ENCODE results near the gene KIF23. TPM values are rescaled to one million over a fixed set of nuclear protein-coding genes. Genes with fewer than 3 reads are reported as not detected.

The KIF23 gene
- total RNA-seq, 2 donors from 2014 or later: 2.6 to 7.4 TPM

GRCh38 chr15:69493406-69493805 is 79.3 kb downstream of the KIF23 start:
- no peak for DNase-seq (ENCODE audit: low spot score)
- intact Hi-C loops (cut with DNase I): no loop called here
- Histone ChIP-seq H3K9me3 (no peaks in the 10 kb centered on the region), H3K36me3 (no peaks in the 10 kb centered on the region), H3K27ac (no peak overlapping the region), H3K4me1 (replicated peaks) (peaks cover 5% of the 10 kb centered on the region), H3K4me3 (no peak overlapping the region), H3K27me3 (replicated peaks; ENCODE audit: insufficient read depth) (no peaks in the 10 kb centered on the region)
- TF ChIP-seq CTCF (IDR thresholded peaks at IDR 0.05) (no peak), POLR2A (IDR thresholded peaks at IDR 0.05) (no peak), POLR2AphosphoS5 (IDR thresholded peaks at IDR 0.05) (no peak)
- 93% methylated on average over 2 of the region's 2 CpGs for WGBS

- H3K4me3 ChIP-seq: no peak overlapping the region
- no peaks in the 10 kb centered on the region for H3K36me3 ChIP-seq
- intact Hi-C loops (cut with DNase I): no loop called here
- H3K9me3 ChIP-seq: no peaks in the 10 kb centered on the region
- no peaks in the 10 kb centered on the region for H3K4me1 ChIP-seq (replicated peaks)
- no peak for DNase-seq (ENCODE audit: low spot score)
- H3K27me3 ChIP-seq (replicated peaks; ENCODE audit: insufficient read depth): no peaks in the 10 kb centered on the region
- TF ChIP-seq CTCF (IDR thresholded peaks at IDR 0.05) (no peak), POLR2A (IDR thresholded peaks at IDR 0.05) (no peak), POLR2AphosphoS5 (IDR thresholded peaks at IDR 0.05) (no peak)
- 49% methylated on average over 2 of the region's 2 CpGs for WGBS
- no peak overlapping the region for H3K27ac ChIP-seq
Observed at GRCh38 chr15:69496001-69496400, 81.9 kb downstream of the KIF23 start.

GRCh38 chr15:69497076-69497475 is 82.9 kb downstream of the KIF23 start:
- intact Hi-C loops (cut with DNase I): no loop called here
- H3K4me1 ChIP-seq (replicated peaks): no peaks in the 10 kb centered on the region

GRCh38 chr15:69497667-69498066 is 83.5 kb downstream of the KIF23 start:
- Histone ChIP-seq H3K4me1 (replicated peaks) (no peaks in the 10 kb centered on the region), H3K4me3 (no peak overlapping the region), H3K9me3 (no peaks in the 10 kb centered on the region), H3K27me3 (replicated peaks; ENCODE audit: insufficient read depth) (no peaks in the 10 kb centered on the region), H3K27ac (no peak overlapping the region), H3K36me3 (no peaks in the 10 kb centered on the region)
- intact Hi-C loops (cut with DNase I): no loop called here
- 74% methylated on average over 1 of the region's 1 CpG for WGBS
- DNase-seq (ENCODE audit: low spot score): no peak
- no peak for TF ChIP-seq POLR2AphosphoS5 (IDR thresholded peaks at IDR 0.05)

More at GRCh38 chr15:69497076-69497475, 82.9 kb downstream of the KIF23 start:
- DNase-seq (ENCODE audit: low spot score): no peak
- Histone ChIP-seq H3K9me3 (no peaks in the 10 kb centered on the region), H3K4me3 (no peak overlapping the region), H3K27ac (no peak overlapping the region), H3K36me3 (no peaks in the 10 kb centered on the region), H3K27me3 (replicated peaks; ENCODE audit: insufficient read depth) (no peaks in the 10 kb centered on the region)
- WGBS: 95% methylated on average over 1 of the region's 1 CpG
- TF ChIP-seq POLR2A (IDR thresholded peaks at IDR 0.05) (no peak), POLR2AphosphoS5 (IDR thresholded peaks at IDR 0.05) (no peak), CTCF (IDR thresholded peaks at IDR 0.05) (no peak)

Small RNAs within 50 kb of the gene (small RNA-seq; reads per million reads assigned to genes)
- gene RF00012: 0 reads per million in 2 donors

Other genes starting within 250 kb of the KIF23 start
- gene PAQR5, start 115.4 kb upstream of the KIF23 start, total RNA-seq: 1 to 10 TPM in 1 of 2 donors, under 1 TPM in 1; 0.17 to 1.2 TPM
- gene RPLP1, start 38.5 kb downstream of the KIF23 start, total RNA-seq: 100 to 1,000 TPM; 593 to 930 TPM